HFF-Myc (cell line): ENCODE data around the gene MAPRE3.

Experiments used
- DNase-seq: peaks from one replicate; pipeline ENCODE4 v3.0.0-alpha.2; 2011; ENCODE audit warnings: low read depth; ENCODE audit errors: extremely low read depth
- H3K4me3 ChIP-seq: replicated peaks from 2 replicates; pipeline ENCODE4 v1.5.1; 2011; ENCODE audit warnings: low read depth, mild to moderate bottlenecking, control low read depth, low read length
- TF ChIP-seq, protein P1 (sequence below): IDR thresholded peaks from 2 replicates; pipeline ENCODE4 v1.5.1; 2012; ENCODE audit warnings: mild to moderate bottlenecking, low read depth, low read length, control low read depth; ENCODE audit errors: missing control alignments

Gene MAPRE3

DNA sequence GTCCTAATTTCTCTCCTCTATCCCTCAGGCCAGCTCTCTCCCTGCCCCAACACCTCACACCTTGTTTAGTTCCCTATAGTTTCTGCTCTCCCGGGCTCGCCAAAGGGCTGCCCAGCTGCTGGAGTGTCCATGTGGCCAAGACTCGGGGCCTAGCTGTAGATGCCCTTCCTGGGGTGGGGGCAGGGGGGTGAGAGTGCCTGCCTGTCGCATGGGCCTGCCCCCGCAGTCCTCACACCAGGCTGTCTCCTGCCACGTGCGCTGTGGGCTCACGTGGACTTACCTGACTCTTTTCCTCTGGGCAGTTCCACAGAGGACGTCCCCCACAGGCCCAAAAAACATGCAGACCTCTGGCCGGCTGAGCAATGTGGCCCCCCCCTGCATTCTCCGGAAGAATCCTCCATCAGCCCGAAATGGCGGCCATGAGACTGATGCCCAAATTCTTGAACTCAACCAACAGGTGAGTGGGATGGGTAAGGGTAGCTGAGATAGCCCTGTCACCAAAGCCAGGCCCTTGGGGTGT, 54.9 kb downstream of the MAPRE3 start:
- H3K4me3 ChIP-seq, result no peak overlapping the region
- TF ChIP-seq, protein P1, sequence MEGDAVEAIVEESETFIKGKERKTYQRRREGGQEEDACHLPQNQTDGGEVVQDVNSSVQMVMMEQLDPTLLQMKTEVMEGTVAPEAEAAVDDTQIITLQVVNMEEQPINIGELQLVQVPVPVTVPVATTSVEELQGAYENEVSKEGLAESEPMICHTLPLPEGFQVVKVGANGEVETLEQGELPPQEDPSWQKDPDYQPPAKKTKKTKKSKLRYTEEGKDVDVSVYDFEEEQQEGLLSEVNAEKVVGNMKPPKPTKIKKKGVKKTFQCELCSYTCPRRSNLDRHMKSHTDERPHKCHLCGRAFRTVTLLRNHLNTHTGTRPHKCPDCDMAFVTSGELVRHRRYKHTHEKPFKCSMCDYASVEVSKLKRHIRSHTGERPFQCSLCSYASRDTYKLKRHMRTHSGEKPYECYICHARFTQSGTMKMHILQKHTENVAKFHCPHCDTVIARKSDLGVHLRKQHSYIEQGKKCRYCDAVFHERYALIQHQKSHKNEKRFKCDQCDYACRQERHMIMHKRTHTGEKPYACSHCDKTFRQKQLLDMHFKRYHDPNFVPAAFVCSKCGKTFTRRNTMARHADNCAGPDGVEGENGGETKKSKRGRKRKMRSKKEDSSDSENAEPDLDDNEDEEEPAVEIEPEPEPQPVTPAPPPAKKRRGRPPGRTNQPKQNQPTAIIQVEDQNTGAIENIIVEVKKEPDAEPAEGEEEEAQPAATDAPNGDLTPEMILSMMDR, result no peak
- no peak for DNase-seq

DNA sequence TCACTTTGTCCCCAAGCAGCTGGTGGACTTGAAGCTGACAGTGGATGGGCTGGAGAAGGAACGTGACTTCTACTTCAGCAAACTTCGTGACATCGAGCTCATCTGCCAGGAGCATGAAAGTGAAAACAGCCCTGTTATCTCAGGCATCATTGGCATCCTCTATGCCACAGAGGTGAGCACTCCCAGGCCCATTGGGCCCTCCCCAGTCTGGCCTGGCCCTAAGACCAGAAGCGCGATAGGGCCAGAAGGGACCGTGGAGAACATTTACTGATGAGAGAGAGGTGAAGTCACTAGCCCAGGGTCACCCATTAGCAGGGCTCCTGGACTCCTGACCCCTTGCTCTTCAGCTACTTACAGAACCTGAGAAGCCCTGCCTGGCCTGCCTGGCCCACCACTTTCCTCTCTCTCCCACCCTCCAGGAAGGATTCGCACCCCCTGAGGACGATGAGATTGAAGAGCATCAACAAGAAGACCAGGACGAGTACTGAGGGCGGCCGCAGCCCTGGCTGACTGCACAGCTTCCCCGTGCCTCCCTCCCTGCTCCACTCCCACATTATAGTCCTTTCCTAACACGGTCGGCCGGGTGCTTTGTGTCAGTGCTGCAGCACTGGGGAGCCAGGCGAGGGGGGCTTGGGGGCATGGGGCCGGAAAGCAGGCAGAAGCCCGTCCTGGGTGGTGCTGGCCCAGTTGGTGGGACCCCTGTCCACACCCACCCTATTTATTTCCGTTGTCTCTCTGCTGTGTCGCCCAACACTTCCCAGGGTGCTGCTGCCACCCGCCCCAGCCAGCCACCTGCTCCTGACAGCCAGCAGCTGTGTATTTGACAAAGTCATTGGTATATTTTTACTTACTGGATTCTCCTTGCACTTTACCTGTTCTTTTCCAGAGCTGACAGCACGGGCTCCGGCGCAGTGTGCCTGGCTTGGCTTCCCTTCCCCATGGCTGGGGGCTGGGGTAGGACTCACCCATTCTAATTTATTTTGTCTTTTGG, 55.7 kb downstream of the MAPRE3 start:
- TF ChIP-seq, protein P1, result no peak
- H3K4me3 ChIP-seq, result no peak overlapping the region
- no peak for DNase-seq

DNA sequence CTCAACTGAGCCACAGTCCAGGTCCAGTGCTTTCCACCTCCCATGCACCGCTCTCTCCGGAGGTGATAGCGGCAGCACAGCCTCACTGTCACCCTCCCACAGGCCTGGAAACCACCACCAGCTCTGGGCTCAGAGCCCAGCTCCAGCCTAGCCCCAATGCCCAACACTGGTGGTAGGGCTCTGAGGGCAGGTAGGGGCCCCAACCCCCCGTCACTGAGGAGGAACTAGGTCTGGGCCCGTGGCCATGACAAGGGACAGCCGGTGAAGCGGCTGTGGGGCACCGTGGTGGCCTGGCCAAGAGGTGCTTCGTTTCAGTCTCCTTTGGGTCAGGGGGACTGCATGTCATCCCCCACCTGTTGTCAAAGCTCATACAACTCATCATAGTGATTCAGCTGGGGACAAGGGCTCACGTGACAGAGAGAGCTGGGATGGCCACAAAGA, 56.8 kb downstream of the MAPRE3 start:
- no peak for DNase-seq
- TF ChIP-seq, protein P1, result no peak
- no peak overlapping the region for H3K4me3 ChIP-seq

DNA sequence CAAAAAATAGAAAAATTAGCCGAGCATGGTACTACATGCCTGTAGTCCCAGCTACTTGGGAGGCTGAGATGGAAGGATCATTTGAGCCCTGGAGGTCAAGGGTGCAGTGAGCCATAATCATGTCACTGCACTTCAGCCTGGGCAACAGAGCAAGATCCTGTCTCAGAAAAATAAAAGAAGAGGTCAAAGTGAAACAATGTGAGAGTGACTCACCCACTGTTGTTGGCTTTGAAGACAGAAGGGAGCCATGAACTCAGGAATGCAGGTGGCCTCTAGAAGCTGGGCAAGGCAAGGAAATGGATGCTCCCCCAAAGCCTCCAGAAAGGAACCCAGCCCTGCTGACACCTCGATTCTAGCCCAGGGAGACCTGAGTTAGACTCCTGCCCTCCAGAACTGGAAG, 58.6 kb downstream of the MAPRE3 start:
- no peak overlapping the region for H3K4me3 ChIP-seq
- DNase-seq, result no peak
- TF ChIP-seq, protein P1, result no peak

DNA sequence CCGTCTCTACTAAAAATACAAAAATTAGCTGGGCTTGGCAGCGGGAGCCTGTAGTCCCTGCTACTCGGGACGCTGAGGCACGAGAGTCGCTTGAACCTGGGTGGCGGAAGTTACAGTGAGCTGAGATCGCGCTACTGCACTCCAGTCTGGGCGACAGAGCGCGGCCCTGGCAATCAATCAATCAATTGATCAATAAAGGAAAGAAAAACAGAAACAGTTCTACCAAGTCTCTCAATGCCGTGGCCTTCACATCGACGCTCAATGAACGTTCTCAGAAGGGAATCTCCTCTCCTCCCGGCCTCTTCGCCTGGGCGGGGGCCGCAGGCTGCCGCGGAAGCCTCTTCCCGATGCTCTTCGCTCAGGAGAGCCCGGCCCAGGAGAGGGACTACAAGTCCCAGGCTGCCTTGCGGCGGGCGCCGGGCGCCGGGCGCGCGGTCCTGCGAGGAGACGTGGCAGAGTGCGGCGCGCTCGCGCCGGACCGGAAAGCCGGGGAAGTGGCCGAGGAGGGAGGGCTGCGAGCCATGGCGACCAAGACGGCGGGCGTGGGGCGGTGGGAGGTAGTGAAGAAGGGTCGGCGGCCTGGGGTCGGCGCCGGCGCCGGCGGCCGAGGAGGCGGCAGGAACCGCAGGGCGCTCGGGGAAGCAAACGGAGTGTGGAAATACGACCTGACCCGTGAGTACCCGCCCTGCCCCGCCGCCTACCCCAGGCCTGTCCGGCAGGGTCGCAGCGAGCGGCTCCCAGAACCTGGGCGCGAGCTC, 62.2 kb downstream of the MAPRE3 start, which contains the start of gene TMEM214:
Gene TMEM214, plus strand, starts transcription at position 471 of the 758 bp plus-strand sequence. Its CDS starts 51 bp downstream, at position 522.
- H3K4me3 ChIP-seq, result peak within 1 kb of the TSS; percentile 99
- TF ChIP-seq, protein P1, result no peak
- DNase-seq, result peak; percentile 26

DNA sequence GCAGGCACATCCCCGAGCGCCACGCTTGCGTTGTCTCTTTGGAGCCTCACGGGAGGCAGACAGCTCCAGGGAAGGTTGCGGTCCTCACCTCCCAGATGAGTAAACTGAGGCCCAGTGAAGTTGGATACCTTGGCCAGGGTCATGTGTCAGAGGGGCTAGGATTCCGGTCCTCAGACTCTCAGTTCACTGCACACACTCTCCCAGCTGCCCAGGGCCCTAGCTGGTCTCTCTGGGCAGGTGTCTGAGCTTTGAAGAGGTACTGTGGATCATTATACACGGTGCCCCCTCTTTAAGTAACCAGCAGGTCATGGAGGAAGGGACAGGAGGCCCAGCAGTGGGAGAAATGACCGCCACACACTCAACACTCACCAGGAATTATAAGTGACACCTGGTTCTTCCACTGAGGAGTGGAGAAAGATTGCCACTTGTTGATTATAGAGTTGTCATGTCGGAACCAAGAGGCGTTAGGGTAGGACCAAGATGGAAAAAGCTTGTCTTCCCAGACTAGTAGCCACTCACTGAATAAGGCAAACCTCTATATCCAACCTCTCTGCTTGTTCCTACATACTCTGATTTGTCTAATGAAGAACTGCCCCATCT, 62.9 kb downstream of the MAPRE3 start:
- H3K4me3 ChIP-seq, result peak overlapping the region; percentile 99
- TF ChIP-seq, protein P1, result no peak

More for the DNA sequence above, 62.9 kb downstream of the MAPRE3 start:
- DNase-seq, result no peak
